ENCODE measurements around the gene TMEM254.
"Not testable (repeated sequence)": the region's sequence is repeated elsewhere in the genome, so short reads cannot be mapped to it uniquely, and the experiment has no call there.

DNA sequence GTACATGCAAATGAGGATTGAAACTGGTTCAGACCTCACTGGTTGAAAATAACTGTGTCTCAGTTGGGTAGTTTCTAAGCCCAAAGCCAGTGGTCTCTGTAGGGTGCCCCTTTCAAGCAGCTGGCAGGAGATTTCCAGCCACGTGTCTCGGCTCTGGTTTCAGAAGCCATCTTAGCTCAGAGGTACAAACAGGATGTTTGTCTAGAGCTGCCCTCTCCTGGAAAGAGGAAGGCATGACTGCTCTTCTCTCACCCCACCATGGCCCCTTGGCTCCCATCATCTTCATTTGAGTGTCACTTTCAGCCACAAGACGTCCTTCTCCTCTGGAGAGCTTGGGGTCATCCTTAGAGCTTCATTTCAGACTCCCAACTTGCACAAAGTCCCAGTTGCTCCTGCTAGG is 49.3 kb upstream of the TMEM254 start:
- TF ChIP-seq, protein P1, sequence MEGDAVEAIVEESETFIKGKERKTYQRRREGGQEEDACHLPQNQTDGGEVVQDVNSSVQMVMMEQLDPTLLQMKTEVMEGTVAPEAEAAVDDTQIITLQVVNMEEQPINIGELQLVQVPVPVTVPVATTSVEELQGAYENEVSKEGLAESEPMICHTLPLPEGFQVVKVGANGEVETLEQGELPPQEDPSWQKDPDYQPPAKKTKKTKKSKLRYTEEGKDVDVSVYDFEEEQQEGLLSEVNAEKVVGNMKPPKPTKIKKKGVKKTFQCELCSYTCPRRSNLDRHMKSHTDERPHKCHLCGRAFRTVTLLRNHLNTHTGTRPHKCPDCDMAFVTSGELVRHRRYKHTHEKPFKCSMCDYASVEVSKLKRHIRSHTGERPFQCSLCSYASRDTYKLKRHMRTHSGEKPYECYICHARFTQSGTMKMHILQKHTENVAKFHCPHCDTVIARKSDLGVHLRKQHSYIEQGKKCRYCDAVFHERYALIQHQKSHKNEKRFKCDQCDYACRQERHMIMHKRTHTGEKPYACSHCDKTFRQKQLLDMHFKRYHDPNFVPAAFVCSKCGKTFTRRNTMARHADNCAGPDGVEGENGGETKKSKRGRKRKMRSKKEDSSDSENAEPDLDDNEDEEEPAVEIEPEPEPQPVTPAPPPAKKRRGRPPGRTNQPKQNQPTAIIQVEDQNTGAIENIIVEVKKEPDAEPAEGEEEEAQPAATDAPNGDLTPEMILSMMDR (IDR thresholded peaks at IDR 0.05): not testable (repeated sequence)
- not testable (repeated sequence) for TF ChIP-seq POLR2A, EP300 (IDR thresholded peaks at IDR 0.05)
